HepG2 (cell line): Measurements from ENCODE around the gene SHC3. TPM values are rescaled to one million over a fixed set of nuclear protein-coding genes. Genes with fewer than 3 reads are reported as not detected.

Experiments
- ATAC-seq: fragments of 200-7000 bp; cut with Tn5 transposase; 3 replicates; pipeline ENCODE4 v1.9.1; 2020; ENCODE audit warnings: mild to moderate bottlenecking, moderate library complexity
- BruUV-seq: library from RNA; stranded (reverse); fragments of 400-500 nt; replicated peaks from 2 replicates; lab custom pipeline; 2021; lab: Mats Ljungman, UMichigan
- CTCF ChIA-PET: fragments of 300-600 bp; formaldehyde crosslinking; extraction: SDS; loops from one replicate; lab custom pipeline; 2021; ENCODE audit warnings: low total read pairs, inconsistent platforms, low intra/inter-chr PET ratio; lab: Yijun Ruan, JAX
- POLR2A ChIA-PET: fragments of 350-600 bp; sonication (Branson Sonifier 250); formaldehyde crosslinking; loops from one replicate; lab custom pipeline; 2020; ENCODE audit warnings: antibody characterized with exemption, inconsistent platforms; lab: Yijun Ruan, JAX
- DNase-seq: peaks from one replicate; pipeline ENCODE4 v3.0.0-alpha.2; 2015; ENCODE audit warnings: low spot score
- FAIRE-seq: peaks from 3 replicates; lab custom pipeline; 2011; peaks lifted over from hg19 to GRCh38; lab: Jason Lieb, UNC
- H2AFZ ChIP-seq: one replicate; pipeline ENCODE4 v1.6.1; 2011; ENCODE audit warnings: low read length, inconsistent platforms
- H3K27ac ChIP-seq: fragments of 300-600 bp; 3 replicates; pipeline ENCODE4 v1.8.0; 2011; ENCODE audit warnings: mixed run types, mild to moderate bottlenecking, mixed read lengths, low read length, inconsistent platforms; ENCODE audit not compliant: insufficient read depth; ENCODE audit errors: extremely low read length
- H3K27me3 ChIP-seq, 2 experiments: fragments of 200-600 bp in 1 of 2; 2 replicates in 1 of 2; 3 replicates in 1 of 2; pipeline versions ENCODE4 v1.6.0 to v1.8.0; 2011; ENCODE audit warnings: low read length in 2 of 2, mild to moderate bottlenecking in 2 of 2, moderate library complexity in 2 of 2, inconsistent platforms in 1 of 2; ENCODE audit not compliant: insufficient read depth in 2 of 2, control insufficient read depth in 1 of 2
- H3K36me3 ChIP-seq, 2 experiments: fragments of 200-600 bp in 1 of 2; replicated peaks in 1 of 2; 2 replicates in 1 of 2; 3 replicates in 1 of 2; pipeline versions ENCODE4 v1.5.1 to v1.8.0; 2011; ENCODE audit warnings: low read length in 2 of 2, inconsistent platforms in 1 of 2; ENCODE audit not compliant: insufficient read depth in 2 of 2, control insufficient read depth in 1 of 2
- H3K4me1 ChIP-seq: 2 replicates; pipeline ENCODE4 v1.5.1; 2012; ENCODE audit warnings: low read length, inconsistent platforms; ENCODE audit not compliant: insufficient read depth
- H3K4me2 ChIP-seq: 2 replicates; pipeline ENCODE4 v1.6.0; 2011; ENCODE audit warnings: low read depth, low read length, inconsistent platforms
- H3K4me3 ChIP-seq, 3 experiments: fragments of 200-600 bp in 1 of 3; sonication (generic), shearing (Covaris generic) in 1 of 3; replicated peaks in 1 of 3; 2 replicates each; pipeline ENCODE4 v1.5.1; 2011 to 2016; ENCODE audit warnings: low read length in 3 of 3, inconsistent platforms in 2 of 3, low read depth in 2 of 3, mild to moderate bottlenecking in 2 of 3, control low read depth in 1 of 3, mixed read lengths in 1 of 3; ENCODE audit not compliant: insufficient read depth in 1 of 3
- H3K79me2 ChIP-seq: one replicate; pipeline ENCODE4 v1.6.1; 2011; ENCODE audit warnings: low read length, inconsistent platforms; ENCODE audit not compliant: insufficient read depth
- H3K9ac ChIP-seq: 2 replicates; pipeline ENCODE4 v1.6.0; 2011; ENCODE audit warnings: mild to moderate bottlenecking, low read depth, low read length, inconsistent platforms; ENCODE audit not compliant: insufficient read depth
- H3K9me3 ChIP-seq: 2 replicates; pipeline ENCODE4 v1.5.1; 2012; ENCODE audit warnings: mild to moderate bottlenecking, low read length
- H4K20me1 ChIP-seq: 2 replicates; pipeline ENCODE4 v1.6.0; 2011; ENCODE audit warnings: inconsistent platforms, mild to moderate bottlenecking, low read length, moderate library complexity; ENCODE audit not compliant: insufficient read depth
- CREM ChIP-seq, 2 experiments: sonication (generic) in 1 of 2; formaldehyde crosslinking in 1 of 2; IDR thresholded peaks; 2 replicates each; pipeline versions ENCODE4 v1.4.0 to v1.6.1; 2016 to 2020; ENCODE audit warnings: antibody characterized with exemption in 1 of 2, mild to moderate bottlenecking in 1 of 2, missing genetic modification reagents in 1 of 2
- HHEX ChIP-seq: IDR thresholded peaks from 2 replicates; pipeline ENCODE4 v1.6.1; 2016; ENCODE audit warnings: control low read depth
- MED13 ChIP-seq: sonication (generic); formaldehyde crosslinking; IDR thresholded peaks from 2 replicates; pipeline ENCODE4 v1.5.0; 2020; ENCODE audit warnings: missing genetic modification reagents
- NFAT5 ChIP-seq: sonication (generic); formaldehyde crosslinking; IDR thresholded peaks from 2 replicates; pipeline ENCODE4 v1.4.0; 2020; ENCODE audit warnings: missing genetic modification reagents
- NR2F1 ChIP-seq, 2 experiments: fragments of 450-650 bp in 1 of 2; formaldehyde crosslinking in 1 of 2; IDR thresholded peaks; 2 replicates each; pipeline versions ENCODE4 v1.5.0 to v1.6.1; 2016 to 2020; ENCODE audit warnings: mild to moderate bottlenecking in 1 of 2, missing compliant biosample characterization in 1 of 2, missing genetic modification reagents in 1 of 2, moderate library complexity in 1 of 2
- PAXIP1 ChIP-seq: sonication (generic); formaldehyde crosslinking; conservative IDR thresholded peaks from 2 replicates; pipeline ENCODE4 v1.4.0; 2020; ENCODE audit warnings: mild to moderate bottlenecking, missing genetic modification reagents, moderate library complexity
- SNAI1 ChIP-seq: sonication (generic); formaldehyde crosslinking; IDR thresholded peaks from 2 replicates; pipeline ENCODE4 v1.5.0; 2020; ENCODE audit warnings: mild to moderate bottlenecking, missing genetic modification reagents, borderline replicate concordance
- SOX5 ChIP-seq: IDR thresholded peaks from 2 replicates; pipeline ENCODE4 v1.6.1; 2016; ENCODE audit warnings: borderline replicate concordance
- SP2 ChIP-seq: sonication (generic); formaldehyde crosslinking; IDR thresholded peaks from 2 replicates; pipeline ENCODE4 v1.5.1; 2020; ENCODE audit warnings: mild to moderate bottlenecking, missing genetic modification reagents
- TRIM24 ChIP-seq: sonication (generic); formaldehyde crosslinking; IDR thresholded peaks from 2 replicates; pipeline ENCODE4 v1.8.0; 2022; ENCODE audit warnings: mild to moderate bottlenecking, missing genetic modification reagents
- WIZ ChIP-seq: sonication (generic); formaldehyde crosslinking; IDR thresholded peaks from 2 replicates; pipeline ENCODE4 v1.5.1; 2020; ENCODE audit warnings: mild to moderate bottlenecking, missing genetic modification reagents
- ZNF501 ChIP-seq: sonication (generic); formaldehyde crosslinking; IDR thresholded peaks from 2 replicates; pipeline ENCODE4 v1.5.1; 2020; ENCODE audit warnings: mild to moderate bottlenecking, moderate library complexity, missing genetic modification reagents
- ZNF547 ChIP-seq: sonication (generic); formaldehyde crosslinking; IDR thresholded peaks from 2 replicates; pipeline ENCODE4 v1.5.1; 2020; ENCODE audit warnings: mild to moderate bottlenecking, missing genetic modification reagents
- ZNF652 ChIP-seq: IDR thresholded peaks from 2 replicates; pipeline ENCODE4 v1.6.1; 2016; ENCODE audit warnings: low read depth, borderline replicate concordance
- WGBS: methylation state at CpG from one replicate; pipeline ENCODE4 v1.1.6; 2017; ENCODE audit warnings: low lambda C conversion rate; 5-methylcytosine and 5-hydroxymethylcytosine counted together
- in situ Hi-C: cut with HindIII; loops from 2 replicates; pipeline ENCODE4 v1.10.0; 2017; ENCODE audit warnings: low pct_unique_long_range_greater_than_20kb; ENCODE audit not compliant: extremely low pct_ligation_motif_present
- intact Hi-C: fragments of 100-400 bp; cut with micrococcal nuclease; formaldehyde crosslinking; loops from one replicate; pipeline ENCODE4 v1.10.0; 2022; ENCODE audit not compliant: unreplicated experiment
- polyA plus RNA-seq, 8 experiments: library from polyadenylated mRNA; depleted of rRNA in 3 of 8; stranded (reverse) in 7 of 8; unstranded in 1 of 8; fragments of >200 nt; fragmentation: Illumina TruSeq in 4 of 8; extraction: Trizol in 4 of 8; gene quantifications; 2 replicates each; pipeline versions ENCODE4 v1.2.1 to v1.2.3, GENCODE V29; 2011 to 2016; ENCODE audit warnings: low read depth in 4 of 8, missing spikeins in 1 of 8, mixed read lengths in 1 of 8; ENCODE audit not compliant: insufficient read depth in 1 of 8
- total RNA-seq, 5 experiments: library from RNA; depleted of rRNA; stranded (reverse); fragments of >200 nt; fragmentation: Illumina TruSeq; extraction: Trizol; gene quantifications; 2 replicates each; pipeline ENCODE4 v1.2.3, GENCODE V29; 2016; ENCODE audit warnings: low read depth in 1 of 5

The SHC3 gene
- total and polyA plus RNA-seq, 2 of the 13 experiments (the other 11 are each of a cell fraction or from before 2014, with no cell fraction given): 0.09 to 0.89 TPM

- TF ChIP-seq PAXIP1 (CRISPR knock-in tag): no peak
- TF ChIP-seq HHEX (CRISPR knock-in tag): no peak
- TF ChIP-seq SP2 (CRISPR knock-in tag): no peak
Observed at GRCh38 chr9:88988796-88989641, 189.6 kb downstream of the SHC3 start (continued).

GRCh38 chr9:88987661-88988060 is 191.0 kb downstream of the SHC3 start:
- WGBS: 21% methylated on average over 4 of the region's 4 CpGs
- ATAC-seq: no peak
- POLR2A ChIA-PET: no interaction called here
- no peak overlapping the region for H3K27ac ChIP-seq
- H3K27me3 ChIP-seq: peaks cover 0 to 22% of the 10 kb centered on the region in 2 experiments; a peak in 3 of 5 replicates
- peaks cover 5% of the 10 kb centered on the region; the same call in 1 of the 2 replicates for H3K4me1 ChIP-seq
- no peak overlapping the region for H3K4me3 ChIP-seq
- no peaks in the 10 kb centered on the region for H3K9me3 ChIP-seq
- H3K36me3 ChIP-seq: no peaks in the 10 kb centered on the region
- no peak overlapping the region for H3K4me2 ChIP-seq
- CTCF ChIA-PET: no interaction called here
- intact Hi-C loops: no loop called here
- H3K9ac ChIP-seq: no peak overlapping the region
- no peak overlapping the region for H2AFZ ChIP-seq
- no peaks in the 10 kb centered on the region for H4K20me1 ChIP-seq
- no peak for FAIRE-seq
- H3K79me2 ChIP-seq: no peaks in the 10 kb centered on the region
- in situ Hi-C loops: no loop called here
- no peak for DNase-seq
- no TSS peak for BruUV-seq
- TF ChIP-seq NR2F1 (CRISPR knock-in tag; IDR thresholded peaks at IDR 0.05): no peak
- TF ChIP-seq NFAT5 (CRISPR knock-in tag): no peak
- TF ChIP-seq SOX5: no peak
- TF ChIP-seq WIZ (CRISPR knock-in tag): no peak
- TF ChIP-seq ZNF652 (CRISPR knock-in tag): no peak
- no peak for TF ChIP-seq MED13 (CRISPR knock-in tag)
- TF ChIP-seq SNAI1: no peak
- no peak for TF ChIP-seq CREM (IDR thresholded peaks at IDR 0.05)
- no peak for TF ChIP-seq CREM (CRISPR knock-in tag; IDR thresholded peaks at IDR 0.05)
- TF ChIP-seq ZNF501 (CRISPR knock-in tag): no peak
- no peak for TF ChIP-seq TRIM24
- no peak for TF ChIP-seq ZNF547 (CRISPR knock-in tag)
